ENCODE results near the gene R3HDM2.
"Not testable (repeated sequence)": the region's sequence is repeated elsewhere in the genome, so short reads cannot be mapped to it uniquely, and the experiment has no call there.

Gene R3HDM2

DNA sequence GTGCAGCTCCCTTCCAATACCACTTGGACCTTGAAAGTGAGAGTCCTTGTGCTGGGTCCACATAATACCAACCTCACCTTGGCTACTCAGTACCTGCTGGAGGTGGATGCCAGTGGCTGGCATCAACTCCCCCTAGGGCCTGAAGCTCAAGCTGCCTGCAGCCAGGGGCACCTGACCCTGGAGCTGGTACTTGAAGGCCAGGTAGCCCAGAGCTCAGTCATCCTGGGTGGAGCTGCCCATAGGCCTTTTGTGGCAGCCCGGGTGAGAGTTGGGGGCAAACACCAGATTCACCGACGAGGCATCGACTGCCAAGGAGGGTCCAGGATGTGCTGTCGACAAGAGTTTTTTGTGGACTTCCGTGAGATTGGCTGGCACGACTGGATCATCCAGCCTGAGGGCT, 18.5 kb upstream of the R3HDM2 start:
- CTCF ChIA-PET: interaction anchor here (0.6 kb wide), 1 partner anchor 209 kb away, joined by 3 read pairs; no protein-coding TSS in a partner anchor
- TF ChIP-seq CTCF (conservative IDR thresholded peaks at IDR 0.05; ENCODE audit: low read depth): no peak
- no peak overlapping the region for H3K27ac ChIP-seq
- DNase-seq (ENCODE audit: low spot score): no peak
- POLR2A ChIA-PET (ENCODE audit: low non-redundant PET): no interaction called here

- no peak for TF ChIP-seq CTCF (conservative IDR thresholded peaks at IDR 0.05; ENCODE audit: low read depth)
- CTCF ChIA-PET: interaction anchor here (0.6 to 1.2 kb wide), 5 partner anchors 9 to 277 kb away, joined by 3 to 6 read pairs (median 4); no protein-coding TSS in a partner anchor
- no peak for DNase-seq (ENCODE audit: low spot score)
- POLR2A ChIA-PET (ENCODE audit: low non-redundant PET): no interaction called here
- H3K27ac ChIP-seq: no peak overlapping the region
These were observed 17.8 kb upstream of the R3HDM2 start for GRCh38 chr12:57448669-57449068.

DNA sequence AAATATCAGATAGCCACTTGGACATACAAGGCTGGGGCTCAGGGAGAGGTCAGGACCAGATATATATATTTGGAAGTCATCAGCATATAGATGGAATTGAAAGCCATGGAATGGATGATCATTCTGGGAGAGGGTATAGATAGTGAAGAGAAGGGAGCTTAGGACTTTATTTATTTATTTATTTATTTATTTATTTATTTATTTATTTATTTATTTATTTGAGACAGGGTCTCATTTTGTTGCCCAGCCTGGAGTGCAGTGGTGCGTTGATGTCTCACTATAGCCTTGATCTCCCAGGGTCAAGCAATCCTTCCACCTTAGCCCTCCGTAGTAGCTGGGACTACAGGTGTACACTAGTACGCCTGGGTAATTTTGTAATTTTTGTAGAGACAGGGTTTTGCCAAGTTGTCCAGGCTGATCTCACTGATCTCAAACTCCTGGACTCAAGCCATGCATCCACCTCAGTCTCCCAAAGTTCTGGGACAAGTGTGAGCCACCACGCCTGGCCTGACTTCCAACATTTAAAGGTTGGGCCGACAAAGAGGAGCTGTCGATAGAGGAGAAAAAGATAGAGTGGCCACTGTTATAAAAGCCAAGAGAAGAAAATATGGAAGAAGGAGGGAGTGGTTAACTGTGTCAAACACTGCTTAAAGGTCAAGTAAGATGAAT, 15.6 kb upstream of the R3HDM2 start:
- CTCF ChIA-PET: interaction anchor here (0.6 to 0.7 kb wide), 2 partner anchors 174 to 1130 kb away, joined by 3 read pairs; no protein-coding TSS in a partner anchor
- POLR2A ChIA-PET (ENCODE audit: low non-redundant PET): no interaction called here

DNA sequence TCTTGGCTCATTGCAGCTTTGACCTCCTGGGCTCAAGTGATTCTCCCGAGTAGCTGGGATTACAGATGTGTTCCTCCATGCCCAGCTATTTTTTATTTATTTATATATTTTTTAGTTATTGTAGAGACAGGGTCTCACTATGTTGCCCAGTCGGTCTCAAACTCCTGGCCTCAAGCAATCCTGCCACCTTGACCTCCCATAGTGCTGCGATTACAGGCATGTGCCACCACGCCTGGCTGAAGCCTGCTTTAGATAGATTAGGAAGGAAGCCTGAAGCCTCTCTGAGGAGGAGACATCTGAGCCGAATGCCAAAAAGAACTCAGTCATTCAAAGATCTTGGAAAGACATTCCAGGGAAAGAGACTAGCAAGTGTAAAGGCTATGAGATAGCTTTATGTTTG, 13.9 kb upstream of the R3HDM2 start:
- no peak overlapping the region for H3K27ac ChIP-seq
- CTCF ChIA-PET: interaction anchor here (0.6 to 2.9 kb wide), 3 partner anchors 8 to 201 kb away, joined by 3 to 12 read pairs (median 4); no protein-coding TSS in a partner anchor
- TF ChIP-seq CTCF (conservative IDR thresholded peaks at IDR 0.05; ENCODE audit: low read depth): no peak
- no peak for DNase-seq (ENCODE audit: low spot score)
- POLR2A ChIA-PET (ENCODE audit: low non-redundant PET): no interaction called here

More for the DNA sequence above, 15.6 kb upstream of the R3HDM2 start:
- DNase-seq (ENCODE audit: low spot score): no peak
- H3K27ac ChIP-seq: no peak overlapping the region
- TF ChIP-seq CTCF (conservative IDR thresholded peaks at IDR 0.05; ENCODE audit: low read depth): no peak

- H3K27ac ChIP-seq; DNase-seq (ENCODE audit: low spot score): not testable (repeated sequence)
- POLR2A ChIA-PET (ENCODE audit: low non-redundant PET): interaction anchor here (0.7 kb wide), 1 partner anchor 10 kb away, joined by 4 read pairs; the partner anchor contains the start of gene INHBC
- CTCF ChIA-PET: interaction anchor here (0.6 to 2.9 kb wide), 3 partner anchors 9 to 201 kb away, joined by 3 to 12 read pairs (median 4); no protein-coding TSS in a partner anchor
These were observed 13.5 kb upstream of the R3HDM2 start for GRCh38 chr12:57444337-57444736.

GRCh38 chr12:57441846-57442427, 11.1 kb upstream of the R3HDM2 start:
- TF ChIP-seq CTCF (conservative IDR thresholded peaks at IDR 0.05; ENCODE audit: low read depth): no peak
- ChIA-PET POLR2A (ENCODE audit: low non-redundant PET) (no interaction called here), CTCF (interaction anchor here (2.9 kb wide), 1 partner anchor 11 kb away, joined by 12 read pairs; no protein-coding TSS in a partner anchor)
- DNase-seq (ENCODE audit: low spot score): no peak
- no peak overlapping the region for H3K27ac ChIP-seq

DNA sequence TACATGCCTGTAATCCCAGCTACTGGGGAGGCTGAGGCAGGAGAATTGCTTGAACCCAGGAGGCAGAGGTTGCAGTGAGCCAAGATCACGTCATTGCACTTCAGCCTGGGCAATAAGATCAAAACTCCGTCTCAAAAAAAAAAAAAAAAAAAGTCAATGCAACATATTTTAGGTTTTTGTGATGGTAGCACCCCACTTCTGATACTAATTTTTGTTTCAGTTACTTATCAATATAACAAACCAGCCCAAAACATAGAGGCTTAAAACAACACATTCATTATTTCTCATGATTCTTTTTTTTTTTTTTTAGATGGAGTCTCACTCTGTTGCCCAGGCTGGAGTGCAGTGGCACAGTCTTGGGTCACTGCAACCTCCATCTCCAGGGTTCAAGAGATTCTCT, 10.6 kb upstream of the R3HDM2 start:
- DNase-seq (ENCODE audit: low spot score); CTCF ChIA-PET; POLR2A ChIA-PET (ENCODE audit: low non-redundant PET); H3K27ac ChIP-seq: not testable (repeated sequence)
